Mesodermal cell (in vitro differentiated cells): Measurements from ENCODE around the gene ANAPC2.

ENCODE experiments used
- H3K27ac ChIP-seq: 2 replicates; pipeline ENCODE4 v1.7.0; 2013; ENCODE audit warnings: mild to moderate bottlenecking, low read depth, low read length, moderate library complexity; ENCODE audit not compliant: severe bottlenecking
- H3K36me3 ChIP-seq: 2 replicates; pipeline ENCODE4 v1.7.1; 2013; ENCODE audit warnings: mild to moderate bottlenecking, low read length, moderate library complexity; ENCODE audit not compliant: control insufficient read depth, insufficient read depth
- H3K4me1 ChIP-seq: one replicate; pipeline ENCODE4 v1.7.1; 2013; ENCODE audit warnings: mild to moderate bottlenecking, low read length; ENCODE audit not compliant: insufficient read depth, control insufficient read depth, poor library complexity, severe bottlenecking
- H3K4me3 ChIP-seq: 2 replicates; pipeline ENCODE4 v1.7.0; 2013; ENCODE audit warnings: low read length, control low read depth, mild to moderate bottlenecking; ENCODE audit not compliant: insufficient read depth, poor library complexity, severe bottlenecking; ENCODE audit errors: extremely low read depth
- H3K9me3 ChIP-seq: 2 replicates; pipeline ENCODE4 v1.7.1; 2013; ENCODE audit warnings: mild to moderate bottlenecking, low read length, moderate library complexity; ENCODE audit not compliant: control insufficient read depth
- WGBS, 2 experiments: methylation state at CpG; one replicate each; pipeline ENCODE4 v1.1.5; 2013; ENCODE audit warnings: missing lambda C conversion rate in 2 of 2; ENCODE audit not compliant: insufficient coverage in 2 of 2; 5-methylcytosine and 5-hydroxymethylcytosine counted together

ANAPC2 gene

GRCh38 chr9:137206602-137207001 lies 18.2 kb upstream of the ANAPC2 start:
- peaks cover 34% of the 10 kb centered on the region for H3K36me3 ChIP-seq
- no peak overlapping the region for H3K27ac ChIP-seq
- H3K9me3 ChIP-seq = no peaks in the 10 kb centered on the region
- 91% methylated on average over 7 of the region's 7 CpGs for WGBS, 2 experiments
- H3K4me3 ChIP-seq = peak overlapping the region; percentile 96
- peaks cover 19% of the 10 kb centered on the region for H3K4me1 ChIP-seq

GRCh38 chr9:137205126-137206069 lies 17.0 kb upstream of the ANAPC2 start, which contains the start of the genes NDOR1 and TMEM203:
Gene NDOR1 (plus strand): TSS chr9:137205700. CDS start chr9:137205778, 78 bp downstream.
Gene TMEM203 (minus strand): TSS chr9:137205648. CDS start chr9:137205414, 234 bp downstream.
- 1% methylated on average over 86 to 98 of the region's 98 CpGs for WGBS, 2 experiments
- no peaks in the 10 kb centered on the region for H3K9me3 ChIP-seq
- peak within 1 kb of the TSS; percentile 45 for H3K27ac ChIP-seq
- peaks cover 24% of the 10 kb centered on the region for H3K4me1 ChIP-seq
- H3K36me3 ChIP-seq = peaks cover 31% of the 10 kb centered on the region
- peak within 1 kb of the TSS; percentile 96 for H3K4me3 ChIP-seq

GRCh38 chr9:137204731-137205125 lies 16.4 kb upstream of the ANAPC2 start:
- peak overlapping the region; percentile 96 for H3K4me3 ChIP-seq
- H3K4me1 ChIP-seq = peaks cover 24% of the 10 kb centered on the region
- no peaks in the 10 kb centered on the region for H3K9me3 ChIP-seq
- H3K36me3 ChIP-seq = peaks cover 27% of the 10 kb centered on the region
- H3K27ac ChIP-seq = no peak overlapping the region
- 31% methylated on average over 20 to 21 of the region's 21 CpGs for WGBS, 2 experiments

GRCh38 chr9:137202966-137203365 lies 14.6 kb upstream of the ANAPC2 start:
- H3K4me1 ChIP-seq = peaks cover 32% of the 10 kb centered on the region
- 88 to 97% methylated on average over 8 of the region's 8 CpGs for WGBS, 2 experiments
- H3K9me3 ChIP-seq = no peaks in the 10 kb centered on the region
- H3K27ac ChIP-seq = no peak overlapping the region
- no peak overlapping the region for H3K4me3 ChIP-seq
- H3K36me3 ChIP-seq = peaks cover 19% of the 10 kb centered on the region

- Histone ChIP-seq H3K27ac (peak overlapping the region; percentile 23), H3K4me1 (peaks cover 25% of the 10 kb centered on the region), H3K9me3 (no peaks in the 10 kb centered on the region), H3K36me3 (peaks cover 7% of the 10 kb centered on the region), H3K4me3 (peak overlapping the region; percentile 53)
- WGBS, 2 experiments = 23 to 25% methylated on average over 22 to 23 of the region's 23 CpGs
These were observed 13.0 kb upstream of the ANAPC2 start for GRCh38 chr9:137201205-137201868.

- peaks cover 22% of the 10 kb centered on the region for H3K4me1 ChIP-seq
- H3K27ac ChIP-seq = peak within 1 kb of the TSS; percentile 23
- H3K4me3 ChIP-seq = peak within 1 kb of the TSS; percentile 53
- WGBS, 2 experiments = 0% methylated on average over 98 to 102 of the region's 118 CpGs
- no peaks in the 10 kb centered on the region for H3K9me3 ChIP-seq
- peaks cover 7% of the 10 kb centered on the region for H3K36me3 ChIP-seq
These were observed 12.2 kb upstream of the ANAPC2 start, which contains the start of gene TPRN for GRCh38 chr9:137200311-137201204. Gene TPRN (minus strand): TSS chr9:137200741. CDS start chr9:137200711, 30 bp downstream.

GRCh38 chr9:137199411-137200121 lies 11.2 kb upstream of the ANAPC2 start:
- H3K4me3 ChIP-seq = peak overlapping the region; percentile 46
- H3K4me1 ChIP-seq = peaks cover 20% of the 10 kb centered on the region
- no peak overlapping the region for H3K27ac ChIP-seq
- H3K36me3 ChIP-seq = peaks cover 7% of the 10 kb centered on the region
- H3K9me3 ChIP-seq = no peaks in the 10 kb centered on the region
- WGBS, 2 experiments = 23 to 30% methylated on average over 25 to 29 of the region's 51 CpGs

GRCh38 chr9:137198902-137199283 lies 10.5 kb upstream of the ANAPC2 start:
- Histone ChIP-seq H3K27ac (no peak overlapping the region), H3K36me3 (peaks cover 2% of the 10 kb centered on the region), H3K4me1 (peaks cover 15% of the 10 kb centered on the region), H3K9me3 (no peaks in the 10 kb centered on the region), H3K4me3 (peak overlapping the region; percentile 46)
- WGBS, 2 experiments = 76 to 84% methylated on average over 8 to 11 of the region's 11 CpGs

- Histone ChIP-seq H3K4me3 (no peak overlapping the region), H3K9me3 (no peaks in the 10 kb centered on the region), H3K4me1 (peaks cover 15% of the 10 kb centered on the region), H3K36me3 (no peaks in the 10 kb centered on the region), H3K27ac (no peak overlapping the region)
- WGBS, 2 experiments = 93 to 94% methylated on average over 16 to 19 of the region's 19 CpGs
These were observed 9.9 kb upstream of the ANAPC2 start for GRCh38 chr9:137198051-137198901.
